ENCODE data around the gene ZNF420.
A peak's percentile ranks its signal among the peaks of the same experiment; 100 is the strongest.

The ZNF420 gene

GRCh38 chr19:37148214-37148613, 70.0 kb downstream of the ZNF420 start:
- DNase-seq (ENCODE audit: low spot score): no peak

DNA sequence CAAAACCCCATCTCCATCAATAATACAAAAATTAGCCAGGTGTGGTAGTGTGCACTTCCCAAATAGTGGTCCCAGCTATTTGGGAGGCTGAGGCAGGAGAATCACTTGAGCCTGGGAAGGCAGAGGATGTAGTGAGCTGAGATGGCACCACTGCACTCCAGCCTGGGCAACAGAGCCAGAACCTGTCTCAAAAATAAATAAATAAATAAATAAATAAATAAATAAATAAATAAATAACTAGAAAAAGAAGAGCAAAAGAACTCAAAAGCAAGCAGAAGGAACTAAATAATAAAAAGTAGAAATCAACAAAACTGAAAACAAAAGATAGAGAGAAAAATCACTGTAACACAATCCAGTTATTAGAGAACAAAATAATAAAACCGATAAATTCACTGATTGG, 81.9 kb downstream of the ZNF420 start:
- no peak for DNase-seq (ENCODE audit: low spot score)

DNA sequence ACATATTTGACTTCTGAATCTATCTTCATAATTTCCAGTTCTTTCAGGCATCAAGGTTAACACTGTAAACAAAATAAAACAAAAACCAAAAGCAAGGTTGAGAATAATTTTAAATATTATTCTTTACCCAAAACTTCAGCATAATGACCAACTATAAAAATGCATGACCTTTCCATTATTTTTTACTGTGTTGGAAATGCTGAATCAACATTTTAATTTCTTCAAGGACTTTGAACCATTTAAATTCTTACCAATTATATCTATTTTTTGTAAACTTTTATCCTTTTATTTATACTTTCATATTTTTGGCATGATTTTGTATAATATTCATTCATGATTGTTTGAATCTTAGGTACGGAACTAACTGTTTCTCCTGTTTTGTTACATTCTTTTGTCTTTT, 87.4 kb downstream of the ZNF420 start:
- DNase-seq (ENCODE audit: low spot score): no peak

- DNase-seq (ENCODE audit: low spot score): peak; percentile 91
Observed at GRCh38 chr19:37172368-37173366, 94.4 kb downstream of the ZNF420 start, which contains the start of gene ZNF585A. TSS of gene ZNF585A (minus strand) at chr19:37172695. CDS start at chr19:37169910, 2,785 bp downstream.
